TTC549 (cell line): Measurements from ENCODE around the gene ABHD17A.

Experiments
- FAIRE-seq: peaks from 2 replicates; lab custom pipeline; 2012; peaks lifted over from hg19 to GRCh38; lab: Jason Lieb, UNC

The ABHD17A gene

GRCh38 chr19:1852581-1853128 lies 32.6 kb downstream of the ABHD17A start:
- FAIRE-seq: no peak

DNA sequence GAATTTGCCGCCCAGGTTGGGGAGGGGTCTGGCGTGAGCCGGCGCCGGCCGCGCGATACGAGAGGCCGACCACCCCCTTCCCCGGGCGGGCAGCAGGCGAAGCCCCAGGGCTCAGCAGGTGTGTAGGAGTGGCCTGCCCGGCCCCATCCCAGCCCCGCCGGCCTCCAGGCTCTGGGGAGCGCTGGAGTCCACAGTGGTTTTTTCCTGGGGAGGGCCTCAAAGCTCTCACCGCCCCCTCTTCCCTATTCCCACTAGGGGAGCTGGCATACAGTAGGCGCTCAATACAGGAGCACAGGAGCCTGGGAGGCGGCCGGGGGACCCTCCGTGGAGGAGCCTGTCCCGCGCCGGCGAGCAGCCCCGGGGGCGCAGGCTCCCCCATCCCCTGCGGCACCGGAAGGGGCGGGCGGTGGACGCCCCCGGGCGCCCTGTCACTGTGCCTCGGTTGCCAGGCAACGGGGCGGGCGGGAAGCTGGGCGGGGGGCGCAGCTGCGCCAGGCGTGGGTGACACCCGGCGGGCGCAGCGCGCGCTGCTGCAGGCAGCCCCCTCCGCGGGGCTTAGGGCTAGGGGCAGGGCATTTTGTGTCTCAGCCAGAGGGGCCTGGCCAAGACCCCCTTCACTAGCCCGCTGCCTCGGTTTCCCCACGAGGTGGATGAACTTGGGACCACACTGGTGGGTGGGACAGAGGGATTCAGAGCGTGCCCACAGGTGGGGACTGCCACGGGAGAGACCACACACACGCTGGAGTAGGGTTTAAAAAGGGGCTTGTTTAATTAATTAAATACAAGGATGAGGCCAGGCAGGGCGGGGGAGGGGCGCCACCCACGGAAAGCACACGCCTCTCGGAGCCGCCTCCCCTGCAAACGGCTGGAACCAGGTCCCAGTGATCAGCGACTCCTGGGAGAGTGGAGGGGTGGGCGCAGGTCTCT lies 33.4 kb downstream of the ABHD17A start:
- FAIRE-seq: no peak

DNA sequence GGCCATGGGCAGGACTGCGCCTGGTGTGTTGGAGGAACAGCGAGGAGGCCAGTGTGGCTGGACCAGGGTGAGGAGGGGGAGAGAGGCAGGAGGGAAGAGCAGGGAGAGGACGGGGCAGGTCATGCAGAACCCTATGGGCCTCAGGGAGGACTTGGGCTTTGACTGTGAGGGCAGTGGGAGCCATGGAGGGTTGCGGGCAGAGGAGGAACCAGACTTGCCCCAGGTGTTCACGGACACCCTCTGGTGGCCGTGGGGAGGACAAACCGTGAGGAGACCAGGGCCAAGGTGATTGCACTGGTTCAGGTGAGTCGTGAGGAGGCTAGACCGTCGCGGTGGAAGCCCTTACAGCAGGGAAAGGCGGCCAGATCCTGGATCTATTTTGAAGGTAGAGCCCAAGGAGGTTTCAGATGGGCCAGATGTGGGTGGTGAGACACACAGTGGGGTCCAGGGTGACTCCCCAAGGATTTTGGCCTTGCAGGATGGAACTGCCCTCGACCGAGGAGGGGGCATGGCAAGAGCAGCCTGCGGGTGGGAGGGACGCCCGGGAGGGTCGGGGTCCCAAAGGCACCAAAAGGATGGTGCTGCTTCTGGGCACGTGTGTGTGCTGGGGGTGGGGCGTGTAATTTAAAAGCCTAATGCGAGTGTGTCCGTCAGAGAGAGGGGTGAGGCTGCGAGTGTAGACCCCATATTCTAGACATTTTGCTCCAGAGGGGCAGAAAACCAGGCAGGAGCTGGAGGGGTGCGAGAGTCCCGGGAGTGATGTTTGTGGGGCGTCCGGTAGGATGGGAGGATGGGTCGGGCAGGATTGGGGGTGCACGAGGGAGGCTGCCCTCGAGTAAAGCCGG lies 34.3 kb downstream of the ABHD17A start:
- no peak for FAIRE-seq

DNA sequence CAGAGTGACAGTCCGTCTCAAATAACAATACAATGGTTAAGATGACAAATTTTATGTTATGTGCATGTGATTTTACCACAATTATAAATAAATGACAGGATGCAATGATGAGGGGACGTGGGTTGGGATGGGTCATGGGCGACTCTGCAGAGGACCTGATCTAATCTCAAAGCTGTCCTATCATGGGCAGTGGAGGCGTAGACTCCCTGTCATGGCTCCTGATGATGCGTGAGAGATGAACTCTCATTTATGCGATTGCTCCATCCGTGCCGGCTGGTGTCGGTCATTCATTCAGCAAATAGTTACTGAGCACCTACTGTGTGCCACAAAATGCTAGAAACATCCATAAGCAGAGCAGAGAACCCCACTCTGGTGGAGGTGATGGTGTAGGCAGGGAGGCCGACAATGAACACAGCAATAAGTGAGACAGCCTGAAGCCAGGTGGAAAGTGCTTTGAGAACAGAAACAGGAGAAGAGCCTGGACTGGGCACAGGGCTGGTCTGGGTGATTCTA lies 35.4 kb downstream of the ABHD17A start:
- no peak for FAIRE-seq

DNA sequence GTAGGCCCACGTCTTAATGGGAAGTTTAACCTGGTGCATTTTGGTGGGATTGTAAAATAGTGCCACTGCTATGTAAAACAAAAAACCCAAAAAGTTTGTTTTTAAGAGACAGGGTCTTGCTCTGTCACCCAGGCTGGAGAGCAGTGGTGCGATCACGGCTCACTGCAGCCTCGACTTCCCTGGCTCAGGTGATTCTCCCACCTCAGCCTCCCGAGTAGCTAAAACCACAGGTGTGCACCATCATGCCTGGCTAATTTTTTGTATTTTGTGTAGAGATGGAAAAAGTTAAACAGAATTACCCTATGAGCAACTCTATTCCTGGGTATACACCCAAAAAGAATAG lies 36.2 kb downstream of the ABHD17A start:
- no peak for FAIRE-seq

GRCh38 chr19:1848399-1849131 lies 36.7 kb downstream of the ABHD17A start, which contains the start of gene REXO1:
REXO1 (minus strand) TSS chr19:1848483; CDS start chr19:1848358, 125 bp downstream.
- peak; percentile 48 for FAIRE-seq

GRCh38 chr19:1847684-1848398 lies 37.5 kb downstream of the ABHD17A start:
- no peak for FAIRE-seq

GRCh38 chr19:1847348-1847683 lies 38.0 kb downstream of the ABHD17A start:
- FAIRE-seq: no peak

- no peak for FAIRE-seq
Measured at GRCh38 chr19:1846517-1847204, 38.6 kb downstream of the ABHD17A start.

DNA sequence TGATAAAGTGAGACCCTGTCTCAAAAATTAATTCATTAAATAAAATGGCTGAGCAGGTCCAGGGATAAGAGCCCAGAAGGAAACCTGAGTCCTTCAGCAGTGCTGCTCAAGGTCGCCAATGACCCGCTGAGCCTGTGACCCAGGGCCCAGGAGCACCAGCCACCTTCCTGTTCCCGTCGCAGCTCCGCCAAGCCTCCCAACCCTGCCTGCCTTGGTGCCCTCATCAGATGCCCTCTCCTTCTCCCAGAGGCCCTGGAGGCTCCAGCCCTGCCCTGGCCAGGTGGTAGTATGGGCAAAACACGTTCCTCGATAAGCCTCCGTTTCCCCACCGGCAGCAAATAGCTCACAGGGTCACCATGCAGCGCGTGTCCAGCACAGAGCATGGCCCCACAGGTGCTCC lies 39.7 kb downstream of the ABHD17A start:
- no peak for FAIRE-seq

DNA sequence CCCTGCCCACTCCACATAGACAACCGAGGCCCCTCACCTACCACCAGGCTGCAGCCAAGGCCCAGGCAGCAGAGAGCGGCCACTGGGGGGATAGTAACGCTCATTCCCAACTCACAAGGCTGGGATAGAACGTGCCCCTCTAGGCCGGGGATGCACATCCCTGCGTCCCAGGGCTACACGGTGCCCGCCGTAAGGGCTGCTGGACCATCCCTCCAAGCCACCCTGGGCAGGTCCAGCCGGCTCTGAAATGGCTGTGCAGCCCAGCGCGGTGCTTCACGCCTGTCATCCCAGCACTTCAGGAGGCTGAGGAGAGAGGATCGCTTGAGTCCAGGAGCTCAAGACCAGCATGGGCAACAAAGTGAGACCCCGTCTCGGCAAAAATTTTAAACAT lies 40.2 kb downstream of the ABHD17A start:
- FAIRE-seq: no peak

DNA sequence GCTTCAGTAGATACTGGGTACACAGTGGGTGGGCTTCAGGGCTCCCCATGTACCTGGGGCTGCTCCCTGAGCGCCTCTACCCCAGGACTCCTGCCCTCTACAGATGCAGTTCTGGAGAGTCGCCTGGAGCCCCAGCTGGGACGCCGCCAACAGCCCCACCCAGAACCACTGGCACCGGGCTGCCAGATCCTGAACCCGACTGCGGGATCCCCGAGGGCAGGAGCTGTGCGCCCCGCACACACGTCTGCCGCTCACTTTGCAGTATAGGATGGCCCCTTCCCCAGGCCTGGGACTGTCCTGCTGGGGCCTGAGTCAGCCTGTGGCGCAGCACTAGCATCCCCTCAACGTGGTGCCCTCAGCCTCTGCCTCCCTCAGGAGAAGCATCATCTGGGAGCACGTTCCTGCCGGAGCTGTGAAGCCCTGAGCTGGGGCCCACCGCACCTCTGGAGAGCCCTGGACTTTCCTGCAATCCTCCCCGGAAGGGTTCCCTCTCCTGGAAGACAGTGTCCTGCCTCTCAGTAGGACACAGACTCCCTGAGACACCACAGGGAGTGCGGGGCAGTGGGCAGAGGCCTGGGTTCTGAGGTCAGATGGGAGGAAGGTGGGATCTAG lies 40.7 kb downstream of the ABHD17A start:
- no peak for FAIRE-seq

DNA sequence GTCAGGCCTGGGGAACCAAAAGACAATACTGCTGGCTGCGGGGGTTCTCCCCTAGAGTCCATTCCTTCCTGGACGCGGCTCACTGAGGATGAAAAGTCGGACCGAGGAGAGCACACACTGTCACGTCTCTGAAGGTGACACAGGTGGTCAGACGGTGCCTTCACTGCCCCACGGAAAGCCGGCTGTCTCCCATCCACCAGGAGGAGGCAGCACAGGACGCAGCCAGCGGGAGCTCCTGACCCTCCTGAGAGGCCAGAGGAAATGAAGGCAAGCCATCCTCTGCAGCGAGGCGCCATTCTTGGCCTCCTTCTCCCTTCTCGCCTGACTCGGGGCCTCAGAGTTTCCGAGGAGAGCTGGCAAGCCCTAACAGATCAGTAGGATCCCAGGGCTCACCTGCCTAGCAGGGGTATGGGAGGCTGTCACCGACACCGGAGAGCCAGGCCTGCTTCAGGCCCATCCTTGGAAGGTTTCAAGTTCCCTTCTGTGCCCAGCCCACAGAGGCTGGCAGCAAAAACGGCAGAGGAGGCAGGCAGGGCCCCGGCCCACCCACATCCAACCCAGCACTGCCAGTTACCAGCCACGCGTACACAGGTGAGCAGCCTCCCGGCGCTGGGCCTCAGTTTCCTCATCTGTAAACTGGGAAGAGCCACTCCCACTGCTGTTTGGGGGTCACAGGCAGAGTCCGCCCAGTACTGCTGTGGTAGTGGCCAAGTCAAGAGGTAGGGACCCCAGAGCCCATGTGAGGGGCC lies 41.5 kb downstream of the ABHD17A start:
- no peak for FAIRE-seq

- FAIRE-seq: no peak
Measured at GRCh38 chr19:1843116-1843515, 42.2 kb downstream of the ABHD17A start.

- FAIRE-seq: no peak
Measured at GRCh38 chr19:1841209-1841924, 43.9 kb downstream of the ABHD17A start.

- no peak for FAIRE-seq
Measured at GRCh38 chr19:1840541-1841115, 44.7 kb downstream of the ABHD17A start.

DNA sequence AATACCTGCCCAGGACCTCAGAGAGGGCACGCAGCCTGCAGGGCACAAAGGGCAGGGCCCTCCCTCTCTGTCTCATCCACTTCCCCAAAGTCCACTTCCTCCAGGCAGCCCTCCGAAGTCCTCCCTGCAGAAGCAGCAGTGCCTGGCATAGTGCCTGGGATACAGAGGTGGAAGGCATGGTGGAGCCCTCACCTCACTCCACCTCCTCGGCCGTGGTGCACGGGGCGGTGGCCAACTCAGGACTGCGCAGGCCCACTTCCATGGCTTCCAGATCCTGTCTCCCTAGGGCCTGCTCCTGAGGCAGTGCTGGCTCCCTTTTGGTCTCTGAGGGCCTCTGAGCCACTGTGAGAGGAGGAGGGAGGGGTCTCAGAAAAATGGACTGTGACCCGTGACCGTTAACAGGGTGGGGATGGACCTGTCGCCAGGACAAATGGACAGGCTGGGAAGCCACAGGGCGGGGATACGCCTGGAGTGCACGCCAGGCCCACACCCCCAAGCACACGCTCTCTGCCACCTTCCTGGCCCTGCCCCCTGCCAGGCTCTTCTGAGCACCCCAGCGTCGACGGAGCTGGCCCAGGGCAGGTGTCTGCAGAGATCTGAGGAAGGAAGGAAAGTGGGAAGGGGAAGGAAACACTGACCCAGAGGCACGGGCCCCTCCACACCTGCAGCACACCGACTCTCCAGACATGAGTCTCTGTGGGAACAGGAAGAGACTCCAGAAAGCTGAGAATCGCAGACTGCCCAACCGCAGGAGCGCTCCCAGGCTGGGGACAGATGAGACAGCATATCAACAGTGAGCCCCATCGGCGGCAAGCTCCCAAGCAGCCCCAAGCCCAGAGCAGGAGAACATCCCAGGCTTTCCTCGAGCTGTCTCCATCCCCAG lies 45.4 kb downstream of the ABHD17A start:
- no peak for FAIRE-seq
